Middle frontal gyrus (tissue), 1 donor: Measurements from ENCODE around the gene MAGOH.
"Not testable (repeated sequence)": the region's sequence is repeated elsewhere in the genome, so short reads cannot be mapped to it uniquely, and the experiment has no call there.

ENCODE experiments used
- DNase-seq: peaks from one replicate; pipeline ENCODE4 v3.0.0-alpha.2; 2015; ENCODE audit warnings: low spot score; ENCODE audit errors: extremely low spot score

The MAGOH gene

GRCh38 chr1:53220962-53221286 is 17.4 kb downstream of the MAGOH start:
- DNase-seq = no peak

GRCh38 chr1:53220171-53220961 is 18.0 kb downstream of the MAGOH start, which contains the start of gene CZIB:
CZIB (minus strand) TSS chr1:53220634; CDS start chr1:53220575, 59 bp downstream.
- peak; percentile 79 for DNase-seq

GRCh38 chr1:53219711-53220110 is 18.6 kb downstream of the MAGOH start:
- DNase-seq = no peak

GRCh38 chr1:53218201-53218600 is 20.1 kb downstream of the MAGOH start:
- no peak for DNase-seq

GRCh38 chr1:53214376-53214940 is 23.9 kb downstream of the MAGOH start:
- no peak for DNase-seq

GRCh38 chr1:53210954-53211353 is 27.4 kb downstream of the MAGOH start:
- no peak for DNase-seq

GRCh38 chr1:53210352-53210751 is 28.0 kb downstream of the MAGOH start:
- DNase-seq = no peak

- DNase-seq = no peak
Observed at GRCh38 chr1:53207726-53208125, 30.6 kb downstream of the MAGOH start.

- no peak for DNase-seq
Observed at GRCh38 chr1:53206735-53207379, 31.5 kb downstream of the MAGOH start.

GRCh38 chr1:53206083-53206685 is 32.1 kb downstream of the MAGOH start:
- DNase-seq = not testable (repeated sequence)

- DNase-seq = not testable (repeated sequence)
Observed at GRCh38 chr1:53205496-53205895, 32.8 kb downstream of the MAGOH start.

GRCh38 chr1:53203466-53203865 is 34.9 kb downstream of the MAGOH start:
- no peak for DNase-seq

GRCh38 chr1:53198241-53198651 is 40.1 kb downstream of the MAGOH start:
- no peak for DNase-seq

GRCh38 chr1:53197291-53198200 is 40.8 kb downstream of the MAGOH start:
- no peak for DNase-seq

GRCh38 chr1:53196485-53197290 is 41.6 kb downstream of the MAGOH start, which contains the start of gene CPT2:
CPT2 (plus strand) TSS chr1:53196824; CDS start chr1:53196944, 120 bp downstream.
- peak; percentile 85 for DNase-seq

GRCh38 chr1:53196017-53196484 is 42.3 kb downstream of the MAGOH start:
- DNase-seq = no peak

GRCh38 chr1:53195246-53196016 is 42.9 kb downstream of the MAGOH start:
- no peak for DNase-seq

GRCh38 chr1:53190210-53190611 is 48.1 kb downstream of the MAGOH start:
- DNase-seq = no peak

GRCh38 chr1:53189061-53189460 is 49.3 kb downstream of the MAGOH start:
- no peak for DNase-seq
